K562 (cell line): ENCODE results near the gene DPYSL3. TPM values are rescaled to one million over a fixed set of nuclear protein-coding genes. Genes with fewer than 3 reads are reported as not detected.

Source experiments
- ATAC-seq: fragments of 200-7000 bp; cut with Tn5 transposase; 3 replicates; pipeline ENCODE4 v1.9.1; 2020; ENCODE audit warnings: moderate library complexity
- BruUV-seq: library from RNA; stranded (reverse); fragments of 400-500 nt; replicated peaks from 2 replicates; lab custom pipeline; 2021; lab: Mats Ljungman, UMichigan
- CTCF ChIA-PET: fragments of 300-600 bp; formaldehyde crosslinking; extraction: SDS; loops from one replicate; lab custom pipeline; 2021; ENCODE audit warnings: low intra/inter-chr PET ratio; lab: Yijun Ruan, JAX
- POLR2A ChIA-PET: fragments of 300-600, 350-650 bp; sonication (Branson Sonifier 250); formaldehyde crosslinking; extraction: SDS; loops from one replicate; lab custom pipeline; 2021; ENCODE audit warnings: antibody characterized with exemption, inconsistent platforms; lab: Yijun Ruan, JAX
- DNase-seq, 4 experiments: peaks; one replicate each; pipeline versions ENCODE4 v3.0.0 to v3.0.0-alpha.2; 2011 to 2018; ENCODE audit warnings: low spot score in 3 of 4, mixed read lengths in 3 of 4; ENCODE audit errors: extremely low read depth in 1 of 4
- FAIRE-seq: peaks from 2 replicates; lab custom pipeline; 2011; peaks lifted over from hg19 to GRCh38; lab: Jason Lieb, UNC
- H2AFZ ChIP-seq: 2 replicates; pipeline ENCODE4 v1.6.0; 2011; ENCODE audit warnings: low read depth, low read length, control low read depth, inconsistent platforms
- H3K27ac ChIP-seq: fragments of 200-600 bp; 3 replicates; pipeline ENCODE4 v1.8.0; 2011; ENCODE audit warnings: low read depth, mild to moderate bottlenecking, control low read depth, inconsistent platforms, low read length, moderate library complexity, mixed read lengths; ENCODE audit errors: extremely low read depth
- H3K27me3 ChIP-seq, 2 experiments: fragments of 300-600 bp in 1 of 2; 2 replicates in 1 of 2; 3 replicates in 1 of 2; pipeline versions ENCODE4 v1.6.0 to v1.8.0; 2011; ENCODE audit warnings: inconsistent platforms in 2 of 2, low read length in 2 of 2, mild to moderate bottlenecking in 1 of 2, mixed read lengths in 1 of 2, moderate library complexity in 1 of 2; ENCODE audit not compliant: control insufficient read depth in 2 of 2, insufficient read depth in 2 of 2
- H3K36me3 ChIP-seq: fragments of 300-600 bp; 3 replicates; pipeline ENCODE4 v1.8.0; 2011; ENCODE audit warnings: mild to moderate bottlenecking, low read length, inconsistent platforms; ENCODE audit not compliant: control insufficient read depth, insufficient read depth
- H3K4me1 ChIP-seq, 2 experiments: fragments of 200-600 bp in 1 of 2; replicated peaks in 1 of 2; 2 replicates in 1 of 2; 3 replicates in 1 of 2; pipeline versions ENCODE4 v1.5.1 to v1.8.0; 2011; ENCODE audit warnings: inconsistent platforms in 2 of 2, low read length in 2 of 2, mild to moderate bottlenecking in 1 of 2, mixed read lengths in 1 of 2, moderate library complexity in 1 of 2; ENCODE audit not compliant: control insufficient read depth in 2 of 2, insufficient read depth in 2 of 2
- H3K4me2 ChIP-seq: 2 replicates; pipeline ENCODE4 v1.6.1; 2011; ENCODE audit warnings: low read length, control low read depth, inconsistent platforms, mixed read lengths; ENCODE audit not compliant: insufficient read depth
- H3K4me3 ChIP-seq: fragments of 200-600 bp; sonication (generic), shearing (Covaris generic); 2 replicates; pipeline ENCODE4 v1.5.1; 2016; ENCODE audit warnings: control low read depth, inconsistent platforms
- H3K79me2 ChIP-seq: fragments of 200-600 bp; 3 replicates; pipeline ENCODE4 v1.8.0; 2011; ENCODE audit warnings: low read length, inconsistent platforms; ENCODE audit not compliant: control insufficient read depth, insufficient read depth
- H3K9ac ChIP-seq, 2 experiments: 2 replicates each; pipeline versions ENCODE4 v1.6.0 to v1.6.1; 2011; ENCODE audit warnings: low read depth in 2 of 2, low read length in 2 of 2, control low read depth in 1 of 2, inconsistent platforms in 1 of 2, mild to moderate bottlenecking in 1 of 2, mixed read lengths in 1 of 2; ENCODE audit not compliant: insufficient read depth in 1 of 2
- H3K9me1 ChIP-seq: one replicate; pipeline ENCODE4 v1.6.0; 2011; ENCODE audit warnings: inconsistent platforms, mild to moderate bottlenecking, low read length, moderate library complexity; ENCODE audit not compliant: control insufficient read depth, insufficient read depth
- H3K9me3 ChIP-seq: replicated peaks from 2 replicates; pipeline ENCODE4 v1.5.1; 2011; ENCODE audit warnings: low read depth, low read length, inconsistent platforms; ENCODE audit not compliant: control insufficient read depth, insufficient read depth
- H4K20me1 ChIP-seq: replicated peaks from 2 replicates; pipeline ENCODE4 v1.6.1; 2011; ENCODE audit warnings: low read length, inconsistent platforms, mixed read lengths; ENCODE audit not compliant: control insufficient read depth, insufficient read depth
- ELF4 ChIP-seq: fragments of 450-650 bp; formaldehyde crosslinking; IDR thresholded peaks from 2 replicates; pipeline ENCODE4 v1.4.0; 2022; ENCODE audit warnings: missing genetic modification characterization
- ETV1 ChIP-seq: fragments of 450-650 bp; conservative IDR thresholded peaks from 2 replicates; pipeline ENCODE4 v1.6.1; 2016; ENCODE audit warnings: missing genetic modification characterization, control low read depth, low read depth, missing compliant biosample characterization
- GATAD2B ChIP-seq: fragments of 450-650 bp; IDR thresholded peaks from 2 replicates; pipeline ENCODE4 v1.6.1; 2017; ENCODE audit warnings: mild to moderate bottlenecking, borderline replicate concordance
- HMBOX1 ChIP-seq: sonication (generic); IDR thresholded peaks from 2 replicates; pipeline ENCODE4 v1.6.1; 2016
- MCM3 ChIP-seq: fragments of 450-650 bp; IDR thresholded peaks from 2 replicates; pipeline ENCODE4 v1.6.1; 2016
- NFE2 ChIP-seq: IDR thresholded peaks from 2 replicates; pipeline ENCODE4 v1.6.1; 2014; ENCODE audit warnings: antibody characterized with exemption, low read depth
- TCF3 ChIP-seq: sonication (generic); formaldehyde crosslinking; IDR thresholded peaks from 2 replicates; pipeline ENCODE4 v1.4.0; 2020; ENCODE audit warnings: mild to moderate bottlenecking, missing genetic modification reagents
- ZBTB17 ChIP-seq: fragments of 450-650 bp; formaldehyde crosslinking; IDR thresholded peaks from 2 replicates; pipeline ENCODE4 v1.4.0; 2020; ENCODE audit warnings: mild to moderate bottlenecking
- ZFP1 ChIP-seq: fragments of 450-650 bp; formaldehyde crosslinking; IDR thresholded peaks from 2 replicates; pipeline ENCODE4 v1.4.0; 2020; ENCODE audit warnings: mild to moderate bottlenecking, mixed read lengths
- ZNF79 ChIP-seq: fragments of 250-450 bp; sonication (Bioruptor Pico); IDR thresholded peaks from 2 replicates; pipeline ENCODE4 v1.4.0; 2020; ENCODE audit warnings: low read depth, mild to moderate bottlenecking, moderate library complexity
- WGBS: fragments of 100-300 bp; shearing (Covaris generic); methylation state at CpG from one replicate; pipeline ENCODE4 v1.1.6; 2016; ENCODE audit warnings: low coverage, mixed read lengths; ENCODE audit not compliant: insufficient coverage; ENCODE audit errors: missing lambda C conversion rate; 5-methylcytosine and 5-hydroxymethylcytosine counted together
- in situ Hi-C: fragments of 300-500 bp; cut with MboI; formaldehyde crosslinking; loops from 4 replicates; pipeline ENCODE4 v1.15.0; 2018; ENCODE audit warnings: inconsistent platforms, mixed read lengths
- intact Hi-C: fragments of 100-400 bp; cut with micrococcal nuclease; formaldehyde crosslinking; loops from 2 replicates; pipeline ENCODE4 v1.14.2; 2022
- polyA plus RNA-seq, 8 experiments: library from polyadenylated mRNA; depleted of rRNA in 4 of 8; stranded (reverse) in 5 of 8; unstranded in 3 of 8; fragments of >200 nt; fragmentation: Nextera tagmentation in 2 of 8; fragmentation: Illumina TruSeq in 1 of 8; extraction: Ambion mirVana in 2 of 8; extraction: Trizol in 1 of 8; gene quantifications; 2 replicates each; pipeline versions ENCODE4 v1.2.1 to v1.2.3, GENCODE V29; 2011 to 2014; ENCODE audit warnings: inconsistent platforms in 1 of 8, missing spikeins in 1 of 8
- total RNA-seq, 7 experiments: library from RNA; depleted of rRNA in 6 of 7; stranded (reverse); fragments of >200 nt in 6 of 7; fragmentation: Illumina TruSeq in 2 of 7; extraction: Trizol in 2 of 7; gene quantifications; 2 replicates each; pipeline versions ENCODE4 v1.2.1 to v1.2.3, GENCODE V29; 2011 to 2021; ENCODE audit warnings: low replicate concordance in 1 of 7
- TF ChIP-seq, protein P1 (sequence below), 2 experiments: fragments of 250-450 bp in 1 of 2; fragments of 450-650 bp in 1 of 2; sonication (Bioruptor Pico) in 1 of 2; IDR thresholded peaks; 2 replicates each; pipeline versions ENCODE4 v1.6.1 to v1.8.0; 2016 to 2021; ENCODE audit warnings: mild to moderate bottlenecking in 2 of 2, moderate library complexity in 2 of 2, missing compliant biosample characterization in 1 of 2, missing genetic modification characterization in 1 of 2

DPYSL3 gene
- total and polyA plus RNA-seq, 9 of the 15 experiments (the other 6 are each of a cell fraction or from before 2014, with no cell fraction given): 0.07 to 0.55 TPM; not detected in 7

- TF ChIP-seq NFE2: no peak
- no peak for TF ChIP-seq MCM3
- no peak for TF ChIP-seq ZFP1 (CRISPR knock-in tag)
- no peak for TF ChIP-seq TCF3 (CRISPR knock-in tag)
- no peak for TF ChIP-seq ZNF79
- TF ChIP-seq ELF4 (CRISPR knock-in tag): no peak
- no peak for TF ChIP-seq GATAD2B
- no peak for TF ChIP-seq HMBOX1
These were observed 96.6 kb downstream of the DPYSL3 start (continued) for GRCh38 chr5:147413266-147413665.

- H3K9me1 ChIP-seq: no peaks in the 10 kb centered on the region
- H3K79me2 ChIP-seq: no peaks in the 10 kb centered on the region
- no TSS peak for BruUV-seq
- ATAC-seq (no peak), DNase-seq (no peak), FAIRE-seq (no peak)
- ChIA-PET CTCF (no interaction called here), POLR2A (interaction anchor here (0.6 kb wide), 1 partner anchor 20 kb away, joined by 3 read pairs; no protein-coding TSS in a partner anchor)
- intact Hi-C loops (no loop called here), in situ Hi-C loops (no loop called here)
- WGBS: 0% methylated on average over 2 of the region's 2 CpGs
- no peak overlapping the region for H3K4me3 ChIP-seq
- no peaks in the 10 kb centered on the region for H4K20me1 ChIP-seq
- no peak overlapping the region for H3K4me2 ChIP-seq
- no peak overlapping the region for H3K9ac ChIP-seq
- H3K4me1 ChIP-seq: no peaks in the 10 kb centered on the region
- TF ChIP-seq ETV1 (no peak), ZBTB17 (CRISPR knock-in tag) (no peak)
- TF ChIP-seq, protein P1, sequence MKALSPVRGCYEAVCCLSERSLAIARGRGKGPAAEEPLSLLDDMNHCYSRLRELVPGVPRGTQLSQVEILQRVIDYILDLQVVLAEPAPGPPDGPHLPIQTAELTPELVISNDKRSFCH (CRISPR knock-in tag; IDR thresholded peaks at IDR 0.05): no peak
- TF ChIP-seq, protein P1 (tag; IDR thresholded peaks at IDR 0.05): no peak
- no peaks in the 10 kb centered on the region for H3K36me3 ChIP-seq
- H2AFZ ChIP-seq: no peak overlapping the region
- no peaks in the 10 kb centered on the region for H3K9me3 ChIP-seq
- no peaks in the 10 kb centered on the region for H3K27me3 ChIP-seq
- H3K27ac ChIP-seq: no peak overlapping the region
These were observed 97.3 kb downstream of the DPYSL3 start for GRCh38 chr5:147412561-147412960.
